Calu3 (cell line): ENCODE results near the gene PFN1. TPM values are rescaled to one million over a fixed set of nuclear protein-coding genes. Genes with fewer than 3 reads are reported as not detected.

Experiments
- BruUV-seq: library from RNA; stranded (reverse); fragments of 400-500 nt; replicated peaks from 2 replicates; lab custom pipeline; 2021; lab: Mats Ljungman, UMichigan
- CTCF ChIA-PET: fragments of 300-600 bp; sonication (Branson Sonifier 250); formaldehyde crosslinking; loops from one replicate; lab custom pipeline; 2022; ENCODE audit warnings: antibody characterized with exemption; lab: Charles Lee
- DNase-seq: peaks from one replicate; pipeline ENCODE4 v3.0.0; 2022
- H3K27ac Mint-ChIP-seq: one replicate; pipeline ENCODE4 v1.8.0; 2022; ENCODE audit warnings: mixed read lengths; ENCODE audit not compliant: unreplicated experiment
- H3K27me3 Mint-ChIP-seq: one replicate; pipeline ENCODE4 v1.8.0; 2022; ENCODE audit warnings: mixed read lengths; ENCODE audit not compliant: unreplicated experiment
- H3K36me3 Mint-ChIP-seq: one replicate; pipeline ENCODE4 v1.8.0; 2022; ENCODE audit warnings: mild to moderate bottlenecking, moderate library complexity, mixed read lengths; ENCODE audit not compliant: insufficient read depth, unreplicated experiment
- H3K4me1 Mint-ChIP-seq: one replicate; pipeline ENCODE4 v1.8.0; 2022; ENCODE audit warnings: mild to moderate bottlenecking, low read depth, mixed read lengths; ENCODE audit not compliant: unreplicated experiment
- H3K4me3 Mint-ChIP-seq: one replicate; pipeline ENCODE4 v1.8.0; 2022; ENCODE audit warnings: mild to moderate bottlenecking, low read depth, moderate library complexity, mixed read lengths; ENCODE audit not compliant: unreplicated experiment
- H3K9me3 Mint-ChIP-seq: one replicate; pipeline ENCODE4 v1.8.0; 2022; ENCODE audit warnings: low read depth, mixed read lengths; ENCODE audit not compliant: unreplicated experiment
- CTCF ChIP-seq: fragments of 200-600 bp; IDR thresholded peaks from one replicate; pipeline ENCODE4 v1.8.0; 2022; ENCODE audit warnings: antibody characterized with exemption; ENCODE audit not compliant: unreplicated experiment
- intact Hi-C: fragments of 100-400 bp; cut with micrococcal nuclease; formaldehyde crosslinking; loops from one replicate; pipeline ENCODE4 v1.10.0; 2022; ENCODE audit not compliant: unreplicated experiment
- total RNA-seq: library from RNA; stranded (reverse); gene quantifications from 2 replicates; pipeline ENCODE4 v1.2.3, GENCODE V29; 2022

PFN1 gene
- total RNA-seq, 1 experiment from 2014 or later: 605 TPM

GRCh38 chr17:4899341-4900230 is 48.7 kb downstream of the PFN1 start, which contains the start of gene C17orf107:
TSS of gene C17orf107 (plus strand) at chr17:4899536. CDS start at chr17:4899763, 227 bp downstream.
- Mint-ChIP-seq H3K9me3 (no peaks in the 10 kb centered on the region), H3K27ac (peak within 1 kb of the TSS; percentile 47), H3K36me3 (peaks cover 30% of the 10 kb centered on the region), H3K27me3 (no peaks in the 10 kb centered on the region), H3K4me1 (peaks cover 14% of the 10 kb centered on the region), H3K4me3 (no peak within 1 kb of the TSS)
- no TSS peak for BruUV-seq
- CTCF ChIA-PET: interaction anchor here (0.5 to 0.8 kb wide), 2 partner anchors 109 to 873 kb away, joined by 3 to 5 read pairs; no protein-coding TSS in a partner anchor
- no peak for TF ChIP-seq CTCF
- DNase-seq: no peak
- intact Hi-C loops: loop anchor here (5.0 kb wide), 1 partner anchor 112 kb away; the partner anchor contains the start of genes GLTPD2 and VMO1

- Mint-ChIP-seq H3K4me1 (peaks cover 14% of the 10 kb centered on the region), H3K27ac (no peak overlapping the region), H3K36me3 (peaks cover 30% of the 10 kb centered on the region), H3K4me3 (no peak overlapping the region), H3K9me3 (no peaks in the 10 kb centered on the region), H3K27me3 (no peaks in the 10 kb centered on the region)
- TF ChIP-seq CTCF: no peak
- no peak for DNase-seq
- no TSS peak for BruUV-seq
- CTCF ChIA-PET: interaction anchor here (0.5 to 0.8 kb wide), 2 partner anchors 108 to 872 kb away, joined by 3 to 5 read pairs; no protein-coding TSS in a partner anchor
- intact Hi-C loops: no loop called here
Measured at GRCh38 chr17:4898927-4899326, 49.4 kb downstream of the PFN1 start.

DNA sequence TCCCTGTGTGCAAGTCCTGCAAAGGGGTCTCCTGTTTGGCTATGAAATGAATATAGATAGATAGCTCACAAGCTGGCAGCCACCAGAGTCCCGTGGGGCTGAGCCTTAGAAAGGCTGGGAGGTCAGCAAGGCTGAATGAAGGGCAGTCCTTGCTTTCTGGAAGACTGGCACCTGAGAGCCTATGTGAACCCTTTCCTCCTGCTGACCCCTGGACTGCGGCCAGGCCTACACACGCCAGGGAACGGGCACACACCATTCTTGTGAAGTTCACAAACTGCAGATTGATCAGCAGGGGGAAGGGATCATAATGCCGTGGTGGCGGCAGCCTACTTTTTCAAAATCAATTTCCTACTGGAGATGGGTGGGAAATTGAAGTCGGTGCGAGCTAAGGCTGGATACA is 50.0 kb downstream of the PFN1 start:
- H3K4me1 Mint-ChIP-seq: peaks cover 9% of the 10 kb centered on the region
- DNase-seq: no peak

GRCh38 chr17:4897785-4898184 is 50.5 kb downstream of the PFN1 start:
- H3K9me3 Mint-ChIP-seq: no peaks in the 10 kb centered on the region
- H3K27me3 Mint-ChIP-seq: no peaks in the 10 kb centered on the region
- peaks cover 4% of the 10 kb centered on the region for H3K4me1 Mint-ChIP-seq
- CTCF ChIA-PET: no interaction called here
- no TSS peak for BruUV-seq
- H3K4me3 Mint-ChIP-seq: no peak overlapping the region
- H3K36me3 Mint-ChIP-seq: peaks cover 30% of the 10 kb centered on the region
- H3K27ac Mint-ChIP-seq: no peak overlapping the region
- intact Hi-C loops: no loop called here
- DNase-seq: no peak
- no peak for TF ChIP-seq CTCF

More for the DNA sequence above, 50.0 kb downstream of the PFN1 start:
- intact Hi-C loops: no loop called here
- TF ChIP-seq CTCF: no peak
- no peaks in the 10 kb centered on the region for H3K9me3 Mint-ChIP-seq
- CTCF ChIA-PET: no interaction called here
- H3K4me3 Mint-ChIP-seq: no peak overlapping the region
- H3K36me3 Mint-ChIP-seq: peaks cover 30% of the 10 kb centered on the region
- no peak overlapping the region for H3K27ac Mint-ChIP-seq
- no TSS peak for BruUV-seq
- H3K27me3 Mint-ChIP-seq: no peaks in the 10 kb centered on the region
